BJ (cell line): ENCODE measurements around the gene SLC4A2. TPM values are rescaled to one million over a fixed set of nuclear protein-coding genes. Genes with fewer than 3 reads are reported as not detected.

ENCODE experiments used
- CTCF ChIA-PET: fragments of 350-600 bp; formaldehyde crosslinking; extraction: SDS; loops from one replicate; lab custom pipeline; 2021; ENCODE audit warnings: antibody characterized with exemption, inconsistent platforms; lab: Yijun Ruan, JAX
- POLR2A ChIA-PET: fragments of 300-600 bp; sonication (Branson Sonifier 250); formaldehyde crosslinking; extraction: SDS; loops from one replicate; lab custom pipeline; 2021; ENCODE audit warnings: antibody characterized with exemption; lab: Charles Lee
- DNase-seq: peaks from one replicate; pipeline ENCODE4 v3.0.0-alpha.2; 2011; ENCODE audit warnings: low read depth
- H3K27me3 ChIP-seq: 2 replicates; pipeline ENCODE4 v1.6.0; 2011; ENCODE audit warnings: low read length; ENCODE audit not compliant: control insufficient read depth, insufficient read depth
- H3K36me3 ChIP-seq: 2 replicates; pipeline ENCODE4 v1.5.1; 2011; ENCODE audit warnings: low read length; ENCODE audit not compliant: control insufficient read depth, insufficient read depth
- H3K4me3 ChIP-seq: 2 replicates; pipeline ENCODE4 v1.5.1; 2011; ENCODE audit warnings: low read depth, mild to moderate bottlenecking, control low read depth, low read length
- CTCF ChIP-seq: IDR thresholded peaks from 2 replicates; pipeline ENCODE4 v1.5.1; 2011; ENCODE audit warnings: low read depth, mild to moderate bottlenecking, control low read depth, inconsistent platforms, low read length, moderate library complexity; ENCODE audit not compliant: insufficient read depth
- polyA plus RNA-seq: library from polyadenylated mRNA; depleted of rRNA; stranded (reverse); fragments of >200 nt; gene quantifications from 2 replicates; pipeline ENCODE4 v1.2.3, GENCODE V29; 2011

SLC4A2 gene
- polyA plus RNA-seq, 1 experiment, result 86.1 TPM

- no peaks in the 10 kb centered on the region for H3K27me3 ChIP-seq
- no peak for DNase-seq
- no peak overlapping the region for H3K4me3 ChIP-seq
- ChIA-PET POLR2A (no interaction called here), CTCF (no interaction called here)
- no peak for TF ChIP-seq CTCF
- peaks cover 54% of the 10 kb centered on the region for H3K36me3 ChIP-seq
Measured at GRCh38 chr7:151073990-151074389, 14.6 kb downstream of the SLC4A2 start.

GRCh38 chr7:151074817-151075661 lies 15.7 kb downstream of the SLC4A2 start:
- TF ChIP-seq CTCF, result no peak
- no peak for DNase-seq
- ChIA-PET CTCF (interaction anchor here (1.1 kb wide), 1 partner anchor 57 kb away, joined by 3 read pairs; no protein-coding TSS in a partner anchor), POLR2A (no interaction called here)
- Histone ChIP-seq H3K27me3 (no peaks in the 10 kb centered on the region), H3K4me3 (no peak overlapping the region), H3K36me3 (peaks cover 46% of the 10 kb centered on the region)

DNA sequence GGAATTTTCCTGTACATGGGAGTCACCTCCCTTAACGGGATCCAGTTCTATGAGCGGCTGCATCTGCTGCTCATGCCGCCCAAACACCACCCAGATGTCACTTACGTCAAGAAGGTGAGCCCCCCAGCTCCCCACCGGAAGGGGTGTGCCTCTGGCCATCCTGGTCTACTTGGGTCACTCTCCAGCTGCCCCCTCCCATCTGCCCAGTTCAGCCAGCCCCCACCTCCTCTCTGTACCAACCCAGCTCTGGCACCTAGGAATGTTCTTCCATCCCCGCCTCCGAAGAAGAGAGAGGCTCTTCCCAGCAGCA lies 16.2 kb downstream of the SLC4A2 start:
- H3K36me3 ChIP-seq, result peaks cover 40% of the 10 kb centered on the region
- no peak for DNase-seq
- no peaks in the 10 kb centered on the region for H3K27me3 ChIP-seq
- no peak overlapping the region for H3K4me3 ChIP-seq
- ChIA-PET POLR2A (interaction anchor here (0.5 kb wide), 1 partner anchor 13 kb away, joined by 4 read pairs; no protein-coding TSS in a partner anchor), CTCF (interaction anchor here (1.1 to 1.9 kb wide), 2 partner anchors 10 to 58 kb away, joined by 3 to 4 read pairs; no protein-coding TSS in a partner anchor)
- no peak for TF ChIP-seq CTCF

DNA sequence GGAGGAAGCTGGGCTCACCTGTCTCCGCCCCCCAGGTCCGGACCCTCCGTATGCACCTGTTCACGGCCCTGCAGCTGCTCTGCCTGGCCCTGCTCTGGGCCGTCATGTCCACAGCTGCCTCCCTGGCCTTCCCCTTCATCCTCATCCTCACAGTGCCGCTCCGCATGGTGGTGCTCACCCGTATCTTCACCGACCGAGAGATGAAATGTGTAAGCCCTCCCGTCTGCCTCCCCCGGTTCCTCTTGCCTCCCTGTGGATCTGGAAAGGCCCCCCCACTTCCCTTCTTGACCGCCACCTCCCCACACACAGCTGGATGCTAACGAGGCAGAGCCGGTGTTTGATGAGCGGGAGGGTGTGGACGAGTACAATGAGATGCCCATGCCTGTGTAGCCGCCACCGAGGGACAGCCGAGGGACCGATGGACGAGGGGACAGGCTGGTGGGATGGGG lies 16.6 kb downstream of the SLC4A2 start:
- no peak for DNase-seq
- POLR2A ChIA-PET, result interaction anchor here (0.5 kb wide), 1 partner anchor 13 kb away, joined by 4 read pairs; no protein-coding TSS in a partner anchor
- H3K4me3 ChIP-seq, result no peak overlapping the region
- TF ChIP-seq CTCF, result no peak
- CTCF ChIA-PET, result interaction anchor here (0.9 to 1.9 kb wide), 3 partner anchors 9 to 56 kb away, joined by 3 to 6 read pairs (median 4); no protein-coding TSS in a partner anchor
- H3K36me3 ChIP-seq, result peaks cover 37% of the 10 kb centered on the region
- no peaks in the 10 kb centered on the region for H3K27me3 ChIP-seq
